GM12878 (cell line): Measurements from ENCODE around the gene HSD17B2. TPM values are rescaled to one million over a fixed set of nuclear protein-coding genes. Genes with fewer than 3 reads are reported as not detected.

Experiments used
- ATAC-seq: fragments of 200-7000 bp; cut with Tn5 transposase; 3 replicates; pipeline ENCODE4 v1.9.1; 2020; ENCODE audit warnings: mild to moderate bottlenecking, moderate library complexity
- BruUV-seq: library from RNA; stranded (reverse); fragments of 400-500 nt; replicated peaks from 2 replicates; lab custom pipeline; 2021; lab: Mats Ljungman, UMichigan
- CTCF ChIA-PET: fragments of 300-600 bp; sonication (Branson Sonifier 250); formaldehyde crosslinking; extraction: SDS; loops from one replicate; lab custom pipeline; 2021; ENCODE audit warnings: inconsistent platforms; lab: Yijun Ruan, JAX
- POLR2A ChIA-PET: fragments of 350-600 bp; formaldehyde crosslinking; extraction: SDS; loops from one replicate; lab custom pipeline; 2021; ENCODE audit warnings: inconsistent platforms; lab: Charles Lee
- RAD21 ChIA-PET: fragments of 300-600 bp; sonication (Branson Sonifier 250); formaldehyde crosslinking; loops from one replicate; lab custom pipeline; 2023; ENCODE audit warnings: antibody characterized with exemption; ENCODE audit not compliant: unreplicated experiment; lab: Charles Lee
- SMC1A ChIA-PET: fragments of 300-600 bp; sonication (Branson Sonifier 250); formaldehyde crosslinking; loops from one replicate; lab custom pipeline; 2023; ENCODE audit not compliant: unreplicated experiment, uncharacterized antibody; lab: Charles Lee
- DNase-seq: peaks from one replicate; pipeline ENCODE4 v3.0.0-alpha.2; 2011; ENCODE audit warnings: low read depth, low spot score
- FAIRE-seq: peaks from 3 replicates; lab custom pipeline; 2011; peaks lifted over from hg19 to GRCh38; lab: Jason Lieb, UNC
- H2AFZ ChIP-seq: 2 replicates; pipeline ENCODE4 v1.6.0; 2011; ENCODE audit warnings: low read depth, low read length, control low read depth; ENCODE audit not compliant: control insufficient read depth
- H3K27ac ChIP-seq: 2 replicates; pipeline ENCODE4 v1.5.1; 2011; ENCODE audit warnings: control low read depth; ENCODE audit not compliant: control insufficient read depth, insufficient read depth
- H3K27me3 ChIP-seq, 2 experiments: replicated peaks in 1 of 2; 2 replicates each; pipeline versions ENCODE4 v1.6.0 to v1.6.1; 2011; ENCODE audit warnings: low read length in 1 of 2; ENCODE audit not compliant: control insufficient read depth in 2 of 2, insufficient read depth in 2 of 2
- H3K36me3 ChIP-seq, 2 experiments: 2 replicates each; pipeline ENCODE4 v1.5.1; 2011; ENCODE audit warnings: low read length in 1 of 2; ENCODE audit not compliant: control insufficient read depth in 2 of 2, insufficient read depth in 2 of 2
- H3K4me1 ChIP-seq: 2 replicates; pipeline ENCODE4 v1.6.1; 2011; ENCODE audit warnings: mild to moderate bottlenecking, low read length, moderate library complexity, mixed read lengths; ENCODE audit not compliant: control insufficient read depth, insufficient read depth
- H3K4me2 ChIP-seq: 2 replicates; pipeline ENCODE4 v1.6.0; 2011; ENCODE audit warnings: control low read depth; ENCODE audit not compliant: control insufficient read depth, insufficient read depth
- H3K4me3 ChIP-seq: fragments of 200-600 bp; sonication (generic); 2 replicates; pipeline ENCODE4 v1.5.1; 2016
- H3K79me2 ChIP-seq: 2 replicates; pipeline ENCODE4 v1.6.0; 2011; ENCODE audit warnings: low read length; ENCODE audit not compliant: control insufficient read depth, insufficient read depth
- H3K9ac ChIP-seq: 2 replicates; pipeline ENCODE4 v1.8.0; 2011; ENCODE audit warnings: low read length, control low read depth, mixed read lengths; ENCODE audit not compliant: control insufficient read depth, insufficient read depth
- H3K9me3 ChIP-seq: replicated peaks from 3 replicates; pipeline ENCODE4 v1.5.1; 2011; ENCODE audit warnings: mild to moderate bottlenecking, low read length; ENCODE audit not compliant: control insufficient read depth, insufficient read depth
- H4K20me1 ChIP-seq: 2 replicates; pipeline ENCODE4 v1.6.0; 2011; ENCODE audit not compliant: control insufficient read depth, insufficient read depth
- CBFB ChIP-seq: IDR thresholded peaks from 2 replicates; pipeline ENCODE4 v1.6.1; 2016; ENCODE audit warnings: antibody characterized with exemption, low read depth
- CBX3 ChIP-seq: fragments of 200-600 bp; sonication (generic); IDR thresholded peaks from 2 replicates; pipeline ENCODE4 v1.6.1; 2016; ENCODE audit warnings: low read depth, borderline replicate concordance
- CTCF ChIP-seq, 3 experiments: IDR thresholded peaks in 2 of 3; conservative IDR thresholded peaks in 1 of 3; 2 replicates each; pipeline ENCODE4 v1.5.1; 2011; ENCODE audit warnings: low read depth in 3 of 3, low read length in 3 of 3, mild to moderate bottlenecking in 3 of 3, control low read depth in 2 of 3, moderate library complexity in 2 of 3, inconsistent platforms in 1 of 3, mixed read lengths in 1 of 3; ENCODE audit not compliant: control insufficient read depth in 2 of 3, insufficient read depth in 1 of 3; ENCODE audit errors: extremely low read depth in 1 of 3
- FOS ChIP-seq: IDR thresholded peaks from 3 replicates; pipeline ENCODE4 v1.6.1; 2011; ENCODE audit warnings: borderline replicate concordance; ENCODE audit not compliant: insufficient read length; ENCODE audit errors: extremely low read depth
- MTA3 ChIP-seq: IDR thresholded peaks from 2 replicates; pipeline ENCODE4 v1.6.1; 2012; ENCODE audit warnings: low read length, inconsistent platforms, borderline replicate concordance
- PAX8 ChIP-seq: fragments of 450-650 bp; IDR thresholded peaks from 2 replicates; pipeline ENCODE4 v1.6.1; 2017; ENCODE audit warnings: mild to moderate bottlenecking, moderate library complexity
- PKNOX1 ChIP-seq: fragments of 450-650 bp; IDR thresholded peaks from 2 replicates; pipeline ENCODE4 v1.6.1; 2016; ENCODE audit warnings: mild to moderate bottlenecking
- RAD21 ChIP-seq: IDR thresholded peaks from 2 replicates; pipeline ENCODE4 v1.6.1; 2011; ENCODE audit warnings: mild to moderate bottlenecking, low read depth, low read length, moderate library complexity; ENCODE audit not compliant: insufficient read depth
- TAF1 ChIP-seq: IDR thresholded peaks from 2 replicates; pipeline ENCODE4 v1.6.1; 2011; ENCODE audit warnings: mild to moderate bottlenecking, low read depth, low read length, borderline replicate concordance
- ZNF217 ChIP-seq: fragments of 450-650 bp; IDR thresholded peaks from 2 replicates; pipeline ENCODE4 v1.6.1; 2017; ENCODE audit warnings: antibody characterized with exemption, mild to moderate bottlenecking
- WGBS: methylation state at CpG from one replicate; pipeline ENCODE4 v1.1.6; 2016; ENCODE audit warnings: low lambda C conversion rate; ENCODE audit not compliant: insufficient replicate concordance, insufficient coverage; ENCODE audit errors: missing lambda C conversion rate; 5-methylcytosine and 5-hydroxymethylcytosine counted together
- in situ Hi-C: fragments of 300-500 bp; cut with MboI; formaldehyde crosslinking; loops from 9 replicates; pipeline ENCODE4 v1.14.3; 2018; ENCODE audit warnings: mixed read lengths
- intact Hi-C: fragments of 100-400 bp; cut with micrococcal nuclease; formaldehyde crosslinking; loops from one replicate; pipeline ENCODE4 v1.14.2; 2022; ENCODE audit not compliant: unreplicated experiment
- polyA plus RNA-seq, 11 experiments: library from polyadenylated mRNA; depleted of rRNA in 4 of 11; unstranded in 6 of 11; stranded (reverse) in 5 of 11; fragments of >200 nt; fragmentation: Nextera tagmentation in 4 of 11; fragmentation: Illumina TruSeq in 1 of 11; extraction: Ambion mirVana in 4 of 11; extraction: Trizol in 1 of 11; gene quantifications; 1 replicate in 1 of 11; 2 replicates in 10 of 11; pipeline versions ENCODE4 v1.2.1 to v1.2.3, GENCODE V29; 2011 to 2016; ENCODE audit warnings: inconsistent platforms in 2 of 11, missing spikeins in 2 of 11, low read depth in 1 of 11
- total RNA-seq, 4 experiments: library from RNA; depleted of rRNA in 3 of 4; stranded (reverse); fragments of >200 nt in 3 of 4; fragmentation: Illumina TruSeq in 1 of 4; extraction: Trizol in 1 of 4; gene quantifications; 2 replicates each; pipeline versions ENCODE4 v1.2.1 to v1.2.3, GENCODE V29; 2013 to 2021

The HSD17B2 gene
- total and polyA plus RNA-seq, 10 of the 15 experiments (the other 5 are each of a cell fraction or from before 2014, with no cell fraction given), result not detected

GRCh38 chr16:81992859-81993258 lies 42.2 kb upstream of the HSD17B2 start (continued):
- no peak for TF ChIP-seq PKNOX1
- TF ChIP-seq TAF1, result no peak
- no peak for TF ChIP-seq ZNF217
- no peak for TF ChIP-seq FOS
- no peak for TF ChIP-seq CBX3
- TF ChIP-seq CBFB, result no peak

GRCh38 chr16:81994485-81994884 lies 40.6 kb upstream of the HSD17B2 start:
- no peak for DNase-seq
- no peaks in the 10 kb centered on the region for H3K27me3 ChIP-seq
- no peaks in the 10 kb centered on the region for H4K20me1 ChIP-seq
- WGBS, result 64% methylated on average over 5 of the region's 5 CpGs
- no peak for FAIRE-seq
- no peaks in the 10 kb centered on the region for H3K4me1 ChIP-seq
- H3K36me3 ChIP-seq, result no peaks in the 10 kb centered on the region
- H2AFZ ChIP-seq, result no peak overlapping the region
- CTCF ChIA-PET, result no interaction called here
- RAD21 ChIA-PET, result no interaction called here
- no peak overlapping the region for H3K4me2 ChIP-seq
- no peaks in the 10 kb centered on the region for H3K79me2 ChIP-seq
- no peaks in the 10 kb centered on the region for H3K9me3 ChIP-seq
- peak; percentile 74 for ATAC-seq
- TF ChIP-seq PAX8, result no peak
- peak; percentile 21 to 38 (median 38); a peak in 5 of 6 replicates for TF ChIP-seq CTCF (IDR thresholded peaks at IDR 0.05 in 2 of 3, conservative IDR thresholded peaks at IDR 0.05 in 1 of 3; ENCODE audit: control insufficient read depth in 2 of 3, extremely low read depth in 1 of 3, insufficient read depth in 1 of 3, low read depth in 3 of 3, low read length in 3 of 3)
- no peak for TF ChIP-seq MTA3
- TF ChIP-seq RAD21, result peak; percentile 28; the same call in 1 of the 2 replicates
- BruUV-seq, result no TSS peak
- no peak overlapping the region for H3K27ac ChIP-seq
- SMC1A ChIA-PET, result no interaction called here
- intact Hi-C loops (no loop called here), in situ Hi-C loops (no loop called here)
- no peak overlapping the region for H3K9ac ChIP-seq
- H3K4me3 ChIP-seq, result no peak overlapping the region
- POLR2A ChIA-PET, result no interaction called here
